Thyroid gland (tissue), 4 donors: ENCODE data around the gene DCX.

ENCODE experiments used
- CTCF ChIP-seq, 6 experiments: fragments of 200-600 bp in 3 of 6; fragments of 450-650 bp in 3 of 6; sonication (generic) in 3 of 6; IDR thresholded peaks; one replicate each; pipeline ENCODE4 v1.5.1; 2016 to 2019; ENCODE audit warnings: antibody characterized with exemption in 6 of 6, mild to moderate bottlenecking in 2 of 6, inconsistent platforms in 1 of 6, moderate library complexity in 1 of 6
- POLR2A ChIP-seq, 2 donors: fragments of 450-650 bp; IDR thresholded peaks; one replicate each; pipeline ENCODE4 v1.6.1; 2017; ENCODE audit warnings: antibody characterized with exemption in 2 of 2, mild to moderate bottlenecking in 2 of 2, moderate library complexity in 1 of 2

- TF ChIP-seq CTCF (IDR thresholded peaks at IDR 0.05), result no peak
- no peak for TF ChIP-seq POLR2A (IDR thresholded peaks at IDR 0.05)
Observed at GRCh38 chrX:111282991-111283390, 129.0 kb downstream of the DCX start.
